ENCODE results near the gene SPATA31E1.
"Not testable (repeated sequence)": the region's sequence is repeated elsewhere in the genome, so short reads cannot be mapped to it uniquely, and the experiment has no call there.

- not testable (repeated sequence) for TF ChIP-seq CTCF (optimal IDR thresholded peaks at IDR 0.05 in 1 of 3, IDR thresholded peaks at IDR 0.05 in 1 of 3, conservative IDR thresholded peaks at IDR 0.05 in 1 of 3; ENCODE audit: extremely low read depth in 1 of 3, insufficient read depth in 2 of 3, low read length in 3 of 3); EZH2 (IDR thresholded peaks at IDR 0.05; ENCODE audit: low read length)
Observed at GRCh38 chr9:87921561-87921960, 38.9 kb downstream of the SPATA31E1 start.
